Caco-2 (cell line): ENCODE results near the gene TMEM117. TPM values are rescaled to one million over a fixed set of nuclear protein-coding genes. Genes with fewer than 3 reads are reported as not detected.
A peak's percentile ranks its signal among the peaks of the same experiment; 100 is the strongest.

ENCODE experiments used
- BruUV-seq: library from RNA; stranded (reverse); fragments of 400-500 nt; replicated peaks from 2 replicates; lab custom pipeline; 2021; lab: Mats Ljungman, UMichigan
- CTCF ChIA-PET: fragments of 300-600 bp; sonication (Branson Sonifier 250); formaldehyde crosslinking; loops from one replicate; lab custom pipeline; 2022; ENCODE audit warnings: antibody characterized with exemption; lab: Charles Lee
- POLR2A ChIA-PET: fragments of 300-600 bp; sonication (Branson Sonifier 250); formaldehyde crosslinking; loops from one replicate; lab custom pipeline; 2022; ENCODE audit warnings: antibody characterized with exemption; lab: Charles Lee
- DNase-seq, 2 experiments: peaks; one replicate each; pipeline versions ENCODE4 v3.0.0 to v3.0.0-alpha.2; 2020 to 2022
- H3K27me3 ChIP-seq: replicated peaks from 2 replicates; pipeline ENCODE4 v1.6.0; 2011; ENCODE audit warnings: low read length; ENCODE audit not compliant: control insufficient read depth, insufficient read depth
- H3K36me3 ChIP-seq: 2 replicates; pipeline ENCODE4 v1.5.1; 2011; ENCODE audit warnings: low read length; ENCODE audit not compliant: control insufficient read depth, insufficient read depth
- H3K4me1 ChIP-seq: fragments of 250-450 bp; sonication (Bioruptor Pico); 2 replicates; pipeline ENCODE4 v1.5.1; 2020; ENCODE audit warnings: mild to moderate bottlenecking
- H3K4me3 ChIP-seq: 2 replicates; pipeline ENCODE4 v1.5.1; 2011; ENCODE audit warnings: low read depth, mild to moderate bottlenecking, control low read depth, low read length
- H3K9me3 ChIP-seq: fragments of 250-450 bp; sonication (Bioruptor Pico); 2 replicates; pipeline ENCODE4 v1.5.1; 2020; ENCODE audit warnings: mild to moderate bottlenecking, moderate library complexity
- H3K27ac Mint-ChIP-seq: one replicate; pipeline ENCODE4 v1.8.0; 2022; ENCODE audit warnings: mixed read lengths; ENCODE audit not compliant: unreplicated experiment
- H3K27me3 Mint-ChIP-seq: one replicate; pipeline ENCODE4 v1.8.0; 2022; ENCODE audit warnings: mixed read lengths; ENCODE audit not compliant: insufficient read depth, unreplicated experiment
- H3K36me3 Mint-ChIP-seq: one replicate; pipeline ENCODE4 v1.8.0; 2022; ENCODE audit warnings: mild to moderate bottlenecking, mixed read lengths; ENCODE audit not compliant: insufficient read depth, unreplicated experiment
- H3K4me1 Mint-ChIP-seq: one replicate; pipeline ENCODE4 v1.8.0; 2022; ENCODE audit warnings: low read depth, mixed read lengths; ENCODE audit not compliant: unreplicated experiment
- H3K4me3 Mint-ChIP-seq: one replicate; pipeline ENCODE4 v1.8.0; 2022; ENCODE audit warnings: mild to moderate bottlenecking, moderate library complexity, mixed read lengths; ENCODE audit not compliant: unreplicated experiment
- H3K9me3 Mint-ChIP-seq: one replicate; pipeline ENCODE4 v1.8.0; 2022; ENCODE audit warnings: mixed read lengths; ENCODE audit not compliant: unreplicated experiment
- CTCF ChIP-seq, 2 experiments: fragments of 200-600 bp in 1 of 2; IDR thresholded peaks; 1 replicate in 1 of 2; 2 replicates in 1 of 2; pipeline versions ENCODE4 v1.5.1 to v1.8.0; 2011 to 2022; ENCODE audit warnings: antibody characterized with exemption in 1 of 2, control low read depth in 1 of 2, inconsistent platforms in 1 of 2, low read depth in 1 of 2, low read length in 1 of 2, mild to moderate bottlenecking in 1 of 2, moderate library complexity in 1 of 2; ENCODE audit not compliant: insufficient read depth in 1 of 2, severe bottlenecking in 1 of 2, unreplicated experiment in 1 of 2
- intact Hi-C: fragments of 100-400 bp; cut with micrococcal nuclease; formaldehyde crosslinking; loops from one replicate; pipeline ENCODE4 v1.10.0; 2022; ENCODE audit not compliant: unreplicated experiment
- total RNA-seq: library from RNA; stranded (reverse); gene quantifications from 2 replicates; pipeline ENCODE4 v1.2.3, GENCODE V29; 2022

Gene TMEM117
- total RNA-seq, 1 experiment from 2014 or later = 34.1 TPM

GRCh38 chr12:44020555-44020954, 184.7 kb downstream of the TMEM117 start:
- H3K27me3 ChIP-seq = no peaks in the 10 kb centered on the region
- H3K4me3 ChIP-seq = no peak overlapping the region
- H3K4me1 ChIP-seq = peaks cover 17% of the 10 kb centered on the region
- intact Hi-C loops = no loop called here
- Mint-ChIP-seq H3K4me3 (no peak overlapping the region), H3K27me3 (no peaks in the 10 kb centered on the region), H3K9me3 (no peaks in the 10 kb centered on the region), H3K36me3 (no peaks in the 10 kb centered on the region), H3K27ac (no peak overlapping the region), H3K4me1 (peaks cover 23% of the 10 kb centered on the region)
- no peaks in the 10 kb centered on the region for H3K36me3 ChIP-seq
- no TSS peak for BruUV-seq
- CTCF ChIA-PET = no interaction called here
- TF ChIP-seq CTCF (IDR thresholded peaks at IDR 0.05; ENCODE audit: insufficient read depth in 1 of 2, low read depth in 1 of 2, low read length in 1 of 2, severe bottlenecking in 1 of 2, unreplicated experiment in 1 of 2) = no peak
- H3K9me3 ChIP-seq = no peaks in the 10 kb centered on the region
- POLR2A ChIA-PET = no interaction called here
- no peak for DNase-seq

GRCh38 chr12:44021471-44021971, 185.6 kb downstream of the TMEM117 start:
- Mint-ChIP-seq H3K36me3 (no peaks in the 10 kb centered on the region), H3K27me3 (no peaks in the 10 kb centered on the region), H3K27ac (peak overlapping the region; percentile 38), H3K4me1 (peaks cover 15% of the 10 kb centered on the region), H3K9me3 (no peaks in the 10 kb centered on the region), H3K4me3 (no peak overlapping the region)
- BruUV-seq = no TSS peak
- Histone ChIP-seq H3K36me3 (no peaks in the 10 kb centered on the region), H3K9me3 (no peaks in the 10 kb centered on the region), H3K27me3 (no peaks in the 10 kb centered on the region), H3K4me3 (no peak overlapping the region), H3K4me1 (peaks cover 12% of the 10 kb centered on the region)
- TF ChIP-seq CTCF (IDR thresholded peaks at IDR 0.05; ENCODE audit: insufficient read depth in 1 of 2, low read depth in 1 of 2, low read length in 1 of 2, severe bottlenecking in 1 of 2, unreplicated experiment in 1 of 2) = no peak
- CTCF ChIA-PET = interaction anchor here (0.5 to 0.6 kb wide), 2 partner anchors 57 to 164 kb away, joined by 3 read pairs; no protein-coding TSS in a partner anchor
- POLR2A ChIA-PET = no interaction called here
- intact Hi-C loops = no loop called here
- peak in 1 of 2 experiments; percentile 42 for DNase-seq

- no peak for DNase-seq
- TF ChIP-seq CTCF (IDR thresholded peaks at IDR 0.05; ENCODE audit: insufficient read depth in 1 of 2, low read depth in 1 of 2, low read length in 1 of 2, severe bottlenecking in 1 of 2, unreplicated experiment in 1 of 2) = no peak
- Histone ChIP-seq H3K4me3 (no peak overlapping the region), H3K36me3 (no peaks in the 10 kb centered on the region), H3K9me3 (no peaks in the 10 kb centered on the region), H3K27me3 (no peaks in the 10 kb centered on the region), H3K4me1 (peaks cover 21% of the 10 kb centered on the region)
- H3K36me3 Mint-ChIP-seq = no peaks in the 10 kb centered on the region
- intact Hi-C loops = no loop called here
- no peaks in the 10 kb centered on the region for H3K27me3 Mint-ChIP-seq
- no peaks in the 10 kb centered on the region for H3K9me3 Mint-ChIP-seq
- no peak overlapping the region for H3K27ac Mint-ChIP-seq
- no TSS peak for BruUV-seq
- H3K4me3 Mint-ChIP-seq = no peak overlapping the region
- H3K4me1 Mint-ChIP-seq = peaks cover 11% of the 10 kb centered on the region
- ChIA-PET POLR2A (no interaction called here), CTCF (no interaction called here)
Measured at GRCh38 chr12:44025499-44025898, 189.6 kb downstream of the TMEM117 start.
